ENCODE data around the gene CALML4.

- no peak for TF ChIP-seq CTCF (IDR thresholded peaks at IDR 0.05)
- no peak for TF ChIP-seq EP300 (IDR thresholded peaks at IDR 0.05)
- TF ChIP-seq POLR2A (IDR thresholded peaks at IDR 0.05) = no peak
- no peak for TF ChIP-seq POLR2AphosphoS5 (IDR thresholded peaks at IDR 0.05)
These were observed 62.0 kb downstream of the CALML4 start for GRCh38 chr15:68143129-68143528.
